CD4-positive, alpha-beta T cell treated with Interleukin-2 at 100 ng/mL for 4 hours (primary cell): Measurements from ENCODE around the gene DNAL1.
"Not testable (repeated sequence)": the region's sequence is repeated elsewhere in the genome, so short reads cannot be mapped to it uniquely, and the experiment has no call there.

Experiments
- DNase-seq: peaks from one replicate; pipeline ENCODE4 v3.0.0-alpha.2; 2020; ENCODE audit warnings: low spot score

Gene DNAL1

GRCh38 chr14:73708076-73708475, 63.3 kb downstream of the DNAL1 start:
- not testable (repeated sequence) for DNase-seq

GRCh38 chr14:73709904-73710469, 65.2 kb downstream of the DNAL1 start:
- no peak for DNase-seq

GRCh38 chr14:73710737-73711136, 66.0 kb downstream of the DNAL1 start:
- DNase-seq, result no peak

- peak; percentile 38 for DNase-seq
These were observed 67.3 kb downstream of the DNAL1 start for GRCh38 chr14:73712071-73712506.

- no peak for DNase-seq
These were observed 67.9 kb downstream of the DNAL1 start for GRCh38 chr14:73712540-73713180.

- DNase-seq, result no peak
These were observed 68.5 kb downstream of the DNAL1 start for GRCh38 chr14:73713206-73713802.

GRCh38 chr14:73713803-73714655, 69.2 kb downstream of the DNAL1 start, which contains the start of gene PNMA1:
TSS of gene PNMA1 (minus strand) at chr14:73714384. CDS start at chr14:73713639, 745 bp downstream.
- peak; percentile 84 for DNase-seq

- no peak for DNase-seq
These were observed 69.9 kb downstream of the DNAL1 start for GRCh38 chr14:73714656-73715081.

GRCh38 chr14:73715707-73716106, 70.9 kb downstream of the DNAL1 start:
- no peak for DNase-seq

GRCh38 chr14:73717266-73717665, 72.5 kb downstream of the DNAL1 start:
- no peak for DNase-seq

- DNase-seq, result no peak
These were observed 73.1 kb downstream of the DNAL1 start for GRCh38 chr14:73717711-73718417.

GRCh38 chr14:73718418-73719251, 73.8 kb downstream of the DNAL1 start:
- DNase-seq, result no peak

GRCh38 chr14:73719361-73719760, 74.6 kb downstream of the DNAL1 start:
- no peak for DNase-seq

- DNase-seq, result no peak
These were observed 75.0 kb downstream of the DNAL1 start for GRCh38 chr14:73719791-73720190.

- DNase-seq, result no peak
These were observed 75.8 kb downstream of the DNAL1 start for GRCh38 chr14:73720636-73721035.

GRCh38 chr14:73721101-73721821, 76.5 kb downstream of the DNAL1 start:
- DNase-seq, result no peak

GRCh38 chr14:73722581-73722980, 77.8 kb downstream of the DNAL1 start:
- DNase-seq, result no peak

GRCh38 chr14:73723406-73723796, 78.6 kb downstream of the DNAL1 start:
- DNase-seq, result peak; percentile 26

GRCh38 chr14:73723797-73724661, 79.2 kb downstream of the DNAL1 start:
- DNase-seq, result no peak
